ENCODE data around the gene BACH2.

The BACH2 gene

GRCh38 chr6:90015883-90016282 lies 280.8 kb downstream of the BACH2 start:
- DNase-seq, result no peak

- no peak for DNase-seq
Measured at GRCh38 chr6:90008908-90009501, 287.6 kb downstream of the BACH2 start.

- no peak for DNase-seq
Measured at GRCh38 chr6:90008189-90008907, 288.3 kb downstream of the BACH2 start.

- DNase-seq, result no peak
Measured at GRCh38 chr6:90005048-90005827, 291.4 kb downstream of the BACH2 start.

GRCh38 chr6:90004511-90004910 lies 292.1 kb downstream of the BACH2 start:
- DNase-seq, result no peak

GRCh38 chr6:90003941-90004340 lies 292.7 kb downstream of the BACH2 start:
- no peak for DNase-seq

GRCh38 chr6:90003069-90003795 lies 293.4 kb downstream of the BACH2 start:
- no peak for DNase-seq

- no peak for DNase-seq
Measured at GRCh38 chr6:90000864-90001731, 295.5 kb downstream of the BACH2 start.

- DNase-seq, result no peak
Measured at GRCh38 chr6:89999945-90000825, 296.5 kb downstream of the BACH2 start.

GRCh38 chr6:89999154-89999553 lies 297.5 kb downstream of the BACH2 start:
- DNase-seq, result no peak

- DNase-seq, result no peak
Measured at GRCh38 chr6:89997456-89998445, 298.9 kb downstream of the BACH2 start.

GRCh38 chr6:89993411-89993810 lies 303.2 kb downstream of the BACH2 start:
- no peak for DNase-seq

GRCh38 chr6:89992818-89993217 lies 303.8 kb downstream of the BACH2 start:
- DNase-seq, result no peak

GRCh38 chr6:89989742-89990141 lies 306.9 kb downstream of the BACH2 start:
- no peak for DNase-seq

- DNase-seq, result no peak
Measured at GRCh38 chr6:89987830-89988229, 308.8 kb downstream of the BACH2 start.

GRCh38 chr6:89987140-89987539 lies 309.5 kb downstream of the BACH2 start:
- no peak for DNase-seq

- DNase-seq, result no peak
Measured at GRCh38 chr6:89986650-89987074, 310.0 kb downstream of the BACH2 start.

- DNase-seq, result no peak
Measured at GRCh38 chr6:89985751-89986493, 310.7 kb downstream of the BACH2 start.

All from GDM1 (cell line).